ENCODE data around the gene LCP2. TPM values are rescaled to one million over a fixed set of nuclear protein-coding genes. Genes with fewer than 3 reads are reported as not detected.

Gene LCP2
- total and polyA plus RNA-seq, 2 of the 8 experiments (the other 6 are each of a cell fraction or from before 2014, with no cell fraction given) = 0.26 to 0.33 TPM

DNA sequence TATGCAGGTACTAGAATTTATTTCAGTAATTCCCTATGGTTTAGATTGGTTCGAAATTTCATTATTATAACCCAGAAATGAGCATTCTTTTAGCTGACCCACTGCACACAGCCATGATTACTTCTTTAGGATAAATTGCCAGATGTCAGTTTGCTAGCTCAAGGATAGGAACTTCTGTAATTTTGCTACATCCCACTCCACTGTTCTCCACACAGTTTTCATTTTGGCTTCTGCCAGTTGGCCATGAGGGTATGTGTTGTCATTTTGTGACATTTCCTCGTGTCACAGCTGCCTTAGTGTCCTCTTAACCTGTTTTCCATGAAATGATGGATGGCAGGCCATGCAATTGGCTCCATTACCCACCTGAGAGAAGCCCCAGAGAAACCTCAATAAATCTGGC, 16.2 kb upstream of the LCP2 start:
- Histone ChIP-seq H4K20me1 (replicated peaks in 1 of 2; ENCODE audit: control insufficient read depth in 1 of 2, insufficient read depth in 2 of 2, low read length in 2 of 2) (no peaks in the 10 kb centered on the region), H4K5ac (ENCODE audit: insufficient read length, low read depth, low read length) (no peak overlapping the region), H3K14ac (ENCODE audit: insufficient read length) (no peak overlapping the region), H3K23ac (ENCODE audit: insufficient read length) (no peak overlapping the region), H2BK15ac (ENCODE audit: low read length) (no peak overlapping the region), H3K27me3 (replicated peaks in 1 of 4; ENCODE audit: control insufficient read depth in 3 of 4, extremely low read depth in 1 of 4, insufficient read depth in 3 of 4, low read length in 3 of 4) (no peaks in the 10 kb centered on the region), H3K23me2 (ENCODE audit: low read depth, low read length) (no peaks in the 10 kb centered on the region), H3K9me3 (ENCODE audit: insufficient read depth in 2 of 2, low read depth in 1 of 2, low read length in 1 of 2) (no peaks in the 10 kb centered on the region), H3K18ac (ENCODE audit: extremely low read depth, low read length) (no peak overlapping the region), H3K79me1 (ENCODE audit: low read depth, low read length) (no peaks in the 10 kb centered on the region), H2AFZ (ENCODE audit: low read length) (no peak overlapping the region), H2AK5ac (ENCODE audit: low read depth, low read length) (no peak overlapping the region), H3K56ac (replicated peaks; ENCODE audit: insufficient read length, low read depth, low read length) (no peak overlapping the region), H3K4me2 (ENCODE audit: insufficient read depth in 1 of 2, low read depth in 2 of 2, low read length in 2 of 2) (no peak overlapping the region), H3K4me3 (ENCODE audit: extremely low read depth in 1 of 4, insufficient read depth in 2 of 4, low read depth in 3 of 4, low read length in 4 of 4) (no peak overlapping the region), H3K27ac (ENCODE audit: low read depth, low read length) (no peak overlapping the region), H3K4me1 (replicated peaks in 1 of 4; ENCODE audit: control insufficient read depth in 3 of 4, insufficient read depth in 4 of 4, low read length in 3 of 4) (peaks cover 0 to 6% (median 1%) of the 10 kb centered on the region in 4 experiments; a peak in 4 of 7 replicates), H2BK12ac (ENCODE audit: low read depth, low read length) (no peak overlapping the region), H3K79me2 (ENCODE audit: control insufficient read depth in 1 of 2, insufficient read depth in 2 of 2, low read length in 2 of 2) (no peaks in the 10 kb centered on the region), H3K9ac (replicated peaks in 1 of 4; ENCODE audit: extremely low read depth in 1 of 4, low read depth in 3 of 4, low read length in 3 of 4) (no peak overlapping the region), H3K36me3 (ENCODE audit: control insufficient read depth in 2 of 4, insufficient read depth in 4 of 4, low read length in 3 of 4) (no peaks in the 10 kb centered on the region), H3K4ac (replicated peaks; ENCODE audit: insufficient read length, low read depth, low read length) (no peak overlapping the region), H4K8ac (ENCODE audit: extremely low read depth, insufficient read depth, low read length) (no peak overlapping the region), H4K91ac (replicated peaks; ENCODE audit: insufficient read length, low read length) (no peak overlapping the region), H2BK5ac (ENCODE audit: low read depth, low read length) (no peak overlapping the region), H2BK120ac (replicated peaks; ENCODE audit: low read depth, low read length) (no peak overlapping the region), H2BK20ac (ENCODE audit: low read length) (no peak overlapping the region)
- DNase-seq (ENCODE audit: low read depth in 1 of 2, low spot score in 2 of 2) (no peak), FAIRE-seq (no peak)
- CTCF ChIA-PET (ENCODE audit: partially characterized antibody) = interaction anchor here (0.6 to 2.3 kb wide), 12 partner anchors 10 to 833 kb away, joined by 3 to 11 read pairs (median 4); partner anchors contain the start of gene C5orf58
- POLR2A ChIA-PET (ENCODE audit: partially characterized antibody) = no interaction called here
- 87% methylated on average over 2 of the region's 2 CpGs; no CpG with 5 or more reads in 1 of the 2 experiments for whole genome bisulfite sequencing, 2 experiments (ENCODE audit: extremely low coverage in 1 of 2, insufficient coverage in 1 of 2, insufficient read length in 1 of 2, insufficient replicate concordance in 2 of 2, low coverage in 1 of 2, low lambda C conversion rate in 2 of 2, missing lambda C conversion rate in 1 of 2)
- TF ChIP-seq KDM1A (IDR thresholded peaks at IDR 0.05; ENCODE audit: borderline replicate concordance, low read length) (no peak), SP1 (IDR thresholded peaks at IDR 0.05; ENCODE audit: low read depth, low read length) (no peak), JUN (IDR thresholded peaks at IDR 0.05; ENCODE audit: low read depth, low read length) (no peak), MAX (IDR thresholded peaks at IDR 0.05) (no peak), CEBPB (IDR thresholded peaks at IDR 0.05; ENCODE audit: low read depth, low read length) (no peak), RXRA (IDR thresholded peaks at IDR 0.05; ENCODE audit: insufficient read depth, low read depth, low read length) (no peak), ATF3 (IDR thresholded peaks at IDR 0.05; ENCODE audit: insufficient read depth, low read depth, low read length) (no peak)
- TF ChIP-seq, protein P1, sequence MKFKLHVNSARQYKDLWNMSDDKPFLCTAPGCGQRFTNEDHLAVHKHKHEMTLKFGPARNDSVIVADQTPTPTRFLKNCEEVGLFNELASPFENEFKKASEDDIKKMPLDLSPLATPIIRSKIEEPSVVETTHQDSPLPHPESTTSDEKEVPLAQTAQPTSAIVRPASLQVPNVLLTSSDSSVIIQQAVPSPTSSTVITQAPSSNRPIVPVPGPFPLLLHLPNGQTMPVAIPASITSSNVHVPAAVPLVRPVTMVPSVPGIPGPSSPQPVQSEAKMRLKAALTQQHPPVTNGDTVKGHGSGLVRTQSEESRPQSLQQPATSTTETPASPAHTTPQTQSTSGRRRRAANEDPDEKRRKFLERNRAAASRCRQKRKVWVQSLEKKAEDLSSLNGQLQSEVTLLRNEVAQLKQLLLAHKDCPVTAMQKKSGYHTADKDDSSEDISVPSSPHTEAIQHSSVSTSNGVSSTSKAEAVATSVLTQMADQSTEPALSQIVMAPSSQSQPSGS (IDR thresholded peaks at IDR 0.05; ENCODE audit: low read length) = no peak

Data from H1 (cell line).